ENCODE measurements around the gene CACNA1B. TPM values are rescaled to one million over a fixed set of nuclear protein-coding genes. Genes with fewer than 3 reads are reported as not detected.
A peak's percentile ranks its signal among the peaks of the same experiment; 100 is the strongest.

The CACNA1B gene
- polyA plus RNA-seq, 1 of the 3 experiments (the other 2 are of a cell fraction) = 0.03 TPM

GRCh38 chr9:138014563-138014945 is 137.0 kb downstream of the CACNA1B start:
- ChIA-PET POLR2A (no interaction called here), CTCF (interaction anchor here (1.4 kb wide), 1 partner anchor 13 kb away, joined by 3 read pairs; no protein-coding TSS in a partner anchor)
- Histone ChIP-seq H3K27me3 (ENCODE audit: insufficient read depth) (no peaks in the 10 kb centered on the region), H3K36me3 (replicated peaks in 1 of 2; ENCODE audit: control insufficient read depth in 1 of 2, insufficient read depth in 2 of 2, low read length in 1 of 2) (no peaks in the 10 kb centered on the region), H3K4me1 (ENCODE audit: control insufficient read depth in 1 of 2, insufficient read depth in 2 of 2, low read depth in 1 of 2, low read length in 1 of 2) (no peaks in the 10 kb centered on the region; a peak in 1 of 4 replicates), H3K27ac (ENCODE audit: low read depth in 2 of 2, low read length in 1 of 2) (no peak overlapping the region), H3K79me2 (ENCODE audit: insufficient read depth) (no peaks in the 10 kb centered on the region), H4K20me1 (ENCODE audit: insufficient read depth) (no peaks in the 10 kb centered on the region), H2AFZ (ENCODE audit: low read depth) (no peak overlapping the region), H3K9me3 (no peaks in the 10 kb centered on the region), H3K9ac (no peak overlapping the region), H3K9me2 (no peaks in the 10 kb centered on the region), H3K4me2 (no peak overlapping the region), H3F3A (replicated peaks; ENCODE audit: insufficient read depth) (no peaks in the 10 kb centered on the region), H3K4me3 (ENCODE audit: low read depth in 2 of 2, low read length in 1 of 2) (no peak overlapping the region)
- TF ChIP-seq EZH2phosphoT487 (IDR thresholded peaks at IDR 0.05; ENCODE audit: borderline replicate concordance, low read depth) (no peak), TCF12 (IDR thresholded peaks at IDR 0.05) (no peak), RFX5 (IDR thresholded peaks at IDR 0.05; ENCODE audit: low read length) (no peak), GABPA (IDR thresholded peaks at IDR 0.05; ENCODE audit: low read depth) (no peak), YY1 (IDR thresholded peaks at IDR 0.05; ENCODE audit: low read depth) (no peak), NFIC (IDR thresholded peaks at IDR 0.05; ENCODE audit: borderline replicate concordance) (no peak), FOXJ3 (CRISPR knock-in tag; IDR thresholded peaks at IDR 0.05) (no peak), PBX3 (IDR thresholded peaks at IDR 0.05) (no peak), MEF2A (IDR thresholded peaks at IDR 0.05; ENCODE audit: borderline replicate concordance, low read depth) (no peak)
- no peak for DNase-seq
- WGBS (ENCODE audit: low lambda C conversion rate) = 35% methylated on average over 4 of the region's 6 CpGs

DNA sequence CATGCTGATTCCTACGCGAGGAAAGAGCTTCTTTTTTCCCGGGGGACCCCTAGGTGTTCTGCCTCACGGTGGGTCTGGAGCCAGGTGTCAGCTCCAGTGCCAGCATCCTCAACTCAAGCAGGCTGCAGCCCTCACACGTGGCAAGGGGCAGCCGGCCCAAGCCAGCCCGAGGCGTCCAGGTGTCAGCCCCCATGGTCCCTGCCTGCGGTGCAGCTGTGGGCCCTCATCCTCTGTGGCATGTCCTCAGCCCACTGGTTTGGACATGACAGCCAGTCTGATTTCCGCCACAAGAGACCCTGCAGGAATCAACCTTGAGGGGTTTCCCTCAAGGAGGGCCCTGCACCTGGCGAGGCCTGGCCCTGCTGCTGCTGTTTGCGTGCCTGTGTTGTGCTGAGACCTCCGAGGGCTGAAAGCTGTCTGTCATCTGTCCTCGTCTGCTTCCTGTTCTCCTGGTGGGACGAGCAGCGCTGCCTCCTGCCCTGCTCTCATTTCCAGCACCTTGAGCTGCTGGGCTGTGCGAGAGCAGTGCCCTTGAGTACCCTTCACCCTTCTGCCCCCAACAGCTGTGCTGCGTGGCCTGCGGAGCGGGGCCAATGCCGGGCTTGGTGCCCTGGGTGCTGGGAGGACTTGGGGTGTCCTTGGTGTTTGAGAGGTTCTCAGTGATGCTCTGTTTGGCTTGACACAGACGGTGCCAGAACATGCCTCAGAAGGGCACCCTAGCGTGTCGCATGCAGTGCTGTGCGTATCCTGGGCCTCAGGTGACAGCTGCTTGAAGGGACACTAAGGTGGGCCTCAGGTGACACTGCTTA is 137.6 kb downstream of the CACNA1B start:
- POLR2A ChIA-PET = no interaction called here

More for the DNA sequence above, 137.6 kb downstream of the CACNA1B start:
- no peak overlapping the region for H3K4me2 ChIP-seq
- no peaks in the 10 kb centered on the region for H3K9me3 ChIP-seq
- TF ChIP-seq FOXM1 (IDR thresholded peaks at IDR 0.05; ENCODE audit: low read depth) (no peak), NFIC (IDR thresholded peaks at IDR 0.05; ENCODE audit: borderline replicate concordance) (no peak), RFX5 (IDR thresholded peaks at IDR 0.05; ENCODE audit: low read length) (no peak), RAD21 (IDR thresholded peaks at IDR 0.05; ENCODE audit: low read length) (no peak), MXI1 (IDR thresholded peaks at IDR 0.05; ENCODE audit: low read depth, low read length) (no peak), RCOR1 (IDR thresholded peaks at IDR 0.05; ENCODE audit: low read length) (no peak), ZBTB33 (IDR thresholded peaks at IDR 0.05; ENCODE audit: borderline replicate concordance, low read depth) (no peak), YY1 (IDR thresholded peaks at IDR 0.05; ENCODE audit: low read depth) (no peak), MEF2A (IDR thresholded peaks at IDR 0.05; ENCODE audit: borderline replicate concordance, low read depth) (no peak), EP300 (IDR thresholded peaks at IDR 0.05; ENCODE audit: borderline replicate concordance in 1 of 2, low read depth in 1 of 2, low read length in 1 of 2) (no peak), JUND (IDR thresholded peaks at IDR 0.05) (no peak)
- TF ChIP-seq, protein P1, sequence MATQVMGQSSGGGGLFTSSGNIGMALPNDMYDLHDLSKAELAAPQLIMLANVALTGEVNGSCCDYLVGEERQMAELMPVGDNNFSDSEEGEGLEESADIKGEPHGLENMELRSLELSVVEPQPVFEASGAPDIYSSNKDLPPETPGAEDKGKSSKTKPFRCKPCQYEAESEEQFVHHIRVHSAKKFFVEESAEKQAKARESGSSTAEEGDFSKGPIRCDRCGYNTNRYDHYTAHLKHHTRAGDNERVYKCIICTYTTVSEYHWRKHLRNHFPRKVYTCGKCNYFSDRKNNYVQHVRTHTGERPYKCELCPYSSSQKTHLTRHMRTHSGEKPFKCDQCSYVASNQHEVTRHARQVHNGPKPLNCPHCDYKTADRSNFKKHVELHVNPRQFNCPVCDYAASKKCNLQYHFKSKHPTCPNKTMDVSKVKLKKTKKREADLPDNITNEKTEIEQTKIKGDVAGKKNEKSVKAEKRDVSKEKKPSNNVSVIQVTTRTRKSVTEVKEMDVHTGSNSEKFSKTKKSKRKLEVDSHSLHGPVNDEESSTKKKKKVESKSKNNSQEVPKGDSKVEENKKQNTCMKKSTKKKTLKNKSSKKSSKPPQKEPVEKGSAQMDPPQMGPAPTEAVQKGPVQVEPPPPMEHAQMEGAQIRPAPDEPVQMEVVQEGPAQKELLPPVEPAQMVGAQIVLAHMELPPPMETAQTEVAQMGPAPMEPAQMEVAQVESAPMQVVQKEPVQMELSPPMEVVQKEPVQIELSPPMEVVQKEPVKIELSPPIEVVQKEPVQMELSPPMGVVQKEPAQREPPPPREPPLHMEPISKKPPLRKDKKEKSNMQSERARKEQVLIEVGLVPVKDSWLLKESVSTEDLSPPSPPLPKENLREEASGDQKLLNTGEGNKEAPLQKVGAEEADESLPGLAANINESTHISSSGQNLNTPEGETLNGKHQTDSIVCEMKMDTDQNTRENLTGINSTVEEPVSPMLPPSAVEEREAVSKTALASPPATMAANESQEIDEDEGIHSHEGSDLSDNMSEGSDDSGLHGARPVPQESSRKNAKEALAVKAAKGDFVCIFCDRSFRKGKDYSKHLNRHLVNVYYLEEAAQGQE (IDR thresholded peaks at IDR 0.05; ENCODE audit: low read depth, low read length) = no peak
- no peak overlapping the region for H3K27ac ChIP-seq (ENCODE audit: low read depth in 2 of 2, low read length in 1 of 2)
- no peaks in the 10 kb centered on the region; a peak in 1 of 4 replicates for H3K4me1 ChIP-seq (ENCODE audit: control insufficient read depth in 1 of 2, insufficient read depth in 2 of 2, low read depth in 1 of 2, low read length in 1 of 2)
- H3K79me2 ChIP-seq (ENCODE audit: insufficient read depth) = no peaks in the 10 kb centered on the region
- no peak overlapping the region for H3K4me3 ChIP-seq (ENCODE audit: low read depth in 2 of 2, low read length in 1 of 2)
- DNase-seq = peak; percentile 16
- no peaks in the 10 kb centered on the region for H3K27me3 ChIP-seq (ENCODE audit: insufficient read depth)
- CTCF ChIA-PET = interaction anchor here (1.4 kb wide), 1 partner anchor 14 kb away, joined by 3 read pairs; no protein-coding TSS in a partner anchor
- H3K9ac ChIP-seq = no peak overlapping the region
- no peaks in the 10 kb centered on the region for H3F3A ChIP-seq (replicated peaks; ENCODE audit: insufficient read depth)
- H3K36me3 ChIP-seq (replicated peaks in 1 of 2; ENCODE audit: control insufficient read depth in 1 of 2, insufficient read depth in 2 of 2, low read length in 1 of 2) = no peaks in the 10 kb centered on the region
- no peak overlapping the region for H2AFZ ChIP-seq (ENCODE audit: low read depth)
- 49% methylated on average over 7 of the region's 25 CpGs for WGBS (ENCODE audit: low lambda C conversion rate)
- no peaks in the 10 kb centered on the region for H4K20me1 ChIP-seq (ENCODE audit: insufficient read depth)
- H3K9me2 ChIP-seq = no peaks in the 10 kb centered on the region

Data from SK-N-SH (cell line).